A673 (cell line): Measurements from ENCODE around the gene CD8B2.
"Not testable (repeated sequence)": the region's sequence is repeated elsewhere in the genome, so short reads cannot be mapped to it uniquely, and the experiment has no call there.

Experiments used
- CTCF ChIP-seq: fragments of 300-800, 200-600 bp; sonication (generic); conservative IDR thresholded peaks from 2 replicates; pipeline ENCODE4 v1.5.1; 2017; ENCODE audit warnings: low read depth, mild to moderate bottlenecking, antibody characterized with exemption, low read length, moderate library complexity, mixed read lengths
- EZH2 ChIP-seq: fragments of 200-600 bp; sonication (generic); IDR thresholded peaks from 2 replicates; pipeline ENCODE4 v1.6.1; 2017; ENCODE audit warnings: borderline replicate concordance, low read depth, mild to moderate bottlenecking, mixed read lengths, antibody characterized with exemption, low read length; ENCODE audit not compliant: poor library complexity, severe bottlenecking

GRCh38 chr2:106487386-106488191 is 425 bp downstream of the CD8B2 start:
- TF ChIP-seq CTCF, EZH2: not testable (repeated sequence)
